Neuronal stem cell (in vitro differentiated cells): Measurements from ENCODE around the gene FAF2.
A peak's percentile ranks its signal among the peaks of the same experiment; 100 is the strongest.

Experiments used
- DNase-seq: peaks from one replicate; pipeline ENCODE4 v3.0.0-alpha.2; 2013; ENCODE audit warnings: low spot score
- H2AFZ ChIP-seq: one replicate; pipeline ENCODE4 v1.6.1; 2013; ENCODE audit warnings: mild to moderate bottlenecking, low read length, inconsistent platforms
- H2AK5ac ChIP-seq: 2 replicates; pipeline ENCODE4 v1.6.1; 2013; ENCODE audit warnings: low read depth, mild to moderate bottlenecking, inconsistent platforms, low read length, moderate library complexity, mixed read lengths
- H2BK120ac ChIP-seq: 2 replicates; pipeline ENCODE4 v1.6.1; 2013; ENCODE audit warnings: low read depth, mild to moderate bottlenecking, inconsistent platforms, low read length, moderate library complexity, mixed read lengths
- H2BK12ac ChIP-seq: one replicate; pipeline ENCODE4 v1.6.1; 2013; ENCODE audit warnings: low read length, inconsistent platforms
- H2BK15ac ChIP-seq: 2 replicates; pipeline ENCODE4 v1.6.1; 2013; ENCODE audit warnings: mild to moderate bottlenecking, low read length, inconsistent platforms, mixed read lengths
- H2BK5ac ChIP-seq: one replicate; pipeline ENCODE4 v1.6.1; 2013; ENCODE audit warnings: inconsistent platforms, mild to moderate bottlenecking, low read length, moderate library complexity
- H3K14ac ChIP-seq: one replicate; pipeline ENCODE4 v1.6.1; 2013; ENCODE audit warnings: low read length, inconsistent platforms
- H3K18ac ChIP-seq: 2 replicates; pipeline ENCODE4 v1.6.1; 2013; ENCODE audit warnings: low read length, inconsistent platforms
- H3K23ac ChIP-seq: 2 replicates; pipeline ENCODE4 v1.6.1; 2013; ENCODE audit warnings: low read depth, mild to moderate bottlenecking, mixed read lengths, low read length, inconsistent platforms; ENCODE audit not compliant: poor library complexity
- H3K27ac ChIP-seq: replicated peaks from 3 replicates; pipeline ENCODE4 v1.5.1; 2013; ENCODE audit warnings: low read length, inconsistent platforms
- H3K27me3 ChIP-seq, 3 experiments: 2 replicates each; pipeline ENCODE4 v1.6.1; 2013; ENCODE audit warnings: low read length in 3 of 3, mild to moderate bottlenecking in 2 of 3, inconsistent platforms in 1 of 3, low read depth in 1 of 3, mixed read lengths in 1 of 3, moderate library complexity in 1 of 3; ENCODE audit not compliant: control insufficient read depth in 3 of 3, insufficient read depth in 3 of 3
- H3K36me3 ChIP-seq, 2 donors: replicated peaks in 1 of 2; 2 replicates each; pipeline ENCODE4 v1.6.1; 2013; ENCODE audit warnings: low read length in 2 of 2; ENCODE audit not compliant: control insufficient read depth in 2 of 2, insufficient read depth in 2 of 2
- H3K4ac ChIP-seq: 2 replicates; pipeline ENCODE4 v1.6.1; 2013; ENCODE audit warnings: inconsistent platforms, mild to moderate bottlenecking, low read length, moderate library complexity
- H3K4me1 ChIP-seq, 2 donors: 1 replicate in 1 of 2; 2 replicates in 1 of 2; pipeline ENCODE4 v1.6.1; 2013; ENCODE audit warnings: low read length in 2 of 2, low read depth in 1 of 2; ENCODE audit not compliant: control insufficient read depth in 2 of 2, insufficient read depth in 1 of 2
- H3K4me2 ChIP-seq: one replicate; pipeline ENCODE4 v1.6.1; 2013; ENCODE audit warnings: mild to moderate bottlenecking, low read length, inconsistent platforms; ENCODE audit not compliant: insufficient read depth, poor library complexity, severe bottlenecking
- H3K4me3 ChIP-seq, 2 donors: 2 replicates each; pipeline ENCODE4 v1.5.1; 2013; ENCODE audit warnings: low read length in 2 of 2, mild to moderate bottlenecking in 2 of 2, inconsistent platforms in 1 of 2, moderate library complexity in 1 of 2
- H3K79me1 ChIP-seq: one replicate; pipeline ENCODE4 v1.6.1; 2013; ENCODE audit warnings: low read depth, mild to moderate bottlenecking, inconsistent platforms, low read length, moderate library complexity
- H3K9ac ChIP-seq: one replicate; pipeline ENCODE4 v1.6.1; 2013; ENCODE audit warnings: mild to moderate bottlenecking, low read depth, low read length, inconsistent platforms; ENCODE audit not compliant: poor library complexity
- H3K9me3 ChIP-seq, 2 donors: replicated peaks in 1 of 2; 2 replicates each; pipeline versions ENCODE3 to v1.6.1; 2013; ENCODE audit warnings: low read length in 2 of 2, mild to moderate bottlenecking in 2 of 2, inconsistent platforms in 1 of 2, low read depth in 1 of 2, mixed read lengths in 1 of 2, moderate library complexity in 1 of 2; ENCODE audit not compliant: control insufficient read depth in 2 of 2, insufficient read depth in 1 of 2
- H4K8ac ChIP-seq: one replicate; pipeline ENCODE4 v1.6.1; 2013; ENCODE audit warnings: low read depth, mild to moderate bottlenecking, inconsistent platforms, low read length, moderate library complexity
- H4K91ac ChIP-seq: one replicate; pipeline ENCODE4 v1.6.1; 2013; ENCODE audit warnings: low read length, low read depth, mild to moderate bottlenecking, inconsistent platforms; ENCODE audit not compliant: poor library complexity
- WGBS, 2 donors: extraction: QIAGEN DNeasy Blood & Tissue Kit; methylation state at CpG; one replicate each; pipeline ENCODE4 v1.1.7; 2013; ENCODE audit warnings: missing lambda C conversion rate in 2 of 2, mixed read lengths in 1 of 2; ENCODE audit not compliant: insufficient read length in 2 of 2, insufficient replicate concordance in 1 of 2; ENCODE audit errors: extremely low coverage in 2 of 2; 5-methylcytosine and 5-hydroxymethylcytosine counted together

Gene FAF2

DNA sequence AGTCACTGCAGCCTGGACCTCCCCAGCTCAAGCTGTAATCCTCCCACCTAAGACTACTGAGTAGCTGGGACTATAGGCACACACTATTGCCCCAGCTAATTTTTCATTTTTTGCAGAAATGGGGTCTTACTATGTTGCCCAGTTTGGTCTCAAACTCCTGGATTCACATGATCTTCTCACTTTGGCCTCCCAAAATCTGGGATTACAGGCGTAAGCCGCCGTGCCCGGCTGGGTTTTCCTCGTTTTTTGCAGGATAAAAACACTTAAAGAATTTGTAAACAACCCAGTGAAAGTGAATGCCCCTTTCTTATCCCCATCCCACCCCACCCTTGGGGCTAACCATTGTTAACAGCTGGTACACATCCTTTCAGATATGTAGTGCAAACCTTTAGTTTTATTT is 39.6 kb upstream of the FAF2 start:
- no CpG with 5 or more reads among the region's 5 CpGs for WGBS, 2 donors

DNA sequence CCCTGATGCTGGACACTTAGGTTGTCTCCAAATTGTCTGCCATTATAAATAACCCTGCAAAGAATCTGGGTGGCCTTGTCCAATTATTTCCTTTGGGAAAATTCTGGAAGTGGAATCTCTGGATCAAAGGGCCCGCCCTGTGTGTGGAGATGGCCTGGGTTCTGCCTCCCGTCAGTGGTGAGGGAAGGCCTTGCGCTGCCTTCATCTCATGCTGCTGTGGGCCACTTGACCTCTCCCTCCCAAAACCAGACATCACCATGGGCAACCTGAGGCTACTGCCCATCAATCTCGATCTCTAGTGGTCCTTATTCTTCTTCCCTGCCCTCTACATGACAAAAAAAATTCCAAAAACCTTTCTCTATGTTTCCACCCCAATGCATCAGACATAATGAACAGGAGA is 38.4 kb upstream of the FAF2 start:
- peaks cover 1 to 13% of the 10 kb centered on the region in 2 donors for H3K36me3 ChIP-seq
- WGBS, 2 donors: no CpG with 5 or more reads among the region's 4 CpGs

More for the DNA sequence above, 39.6 kb upstream of the FAF2 start:
- no peak overlapping the region for H2BK15ac ChIP-seq
- H3K36me3 ChIP-seq: peaks cover 1 to 13% of the 10 kb centered on the region in 2 donors
- H3K9ac ChIP-seq: no peak overlapping the region
- no peak overlapping the region for H3K27ac ChIP-seq
- H3K4me1 ChIP-seq: peaks cover 0 to 2% of the 10 kb centered on the region in 2 donors
- no peak overlapping the region for H2AFZ ChIP-seq
- H3K18ac ChIP-seq: no peak overlapping the region
- H4K8ac ChIP-seq: no peak overlapping the region
- H2BK12ac ChIP-seq: no peak overlapping the region
- H3K14ac ChIP-seq: no peak overlapping the region
- no peaks in the 10 kb centered on the region for H3K9me3 ChIP-seq
- no peaks in the 10 kb centered on the region for H3K27me3 ChIP-seq
- H3K79me1 ChIP-seq: no peaks in the 10 kb centered on the region
- H2AK5ac ChIP-seq: no peak overlapping the region
- H3K4me3 ChIP-seq: no peak overlapping the region
- H2BK5ac ChIP-seq: no peak overlapping the region
- H3K4ac ChIP-seq: no peak overlapping the region
- no peak overlapping the region for H4K91ac ChIP-seq
- H2BK120ac ChIP-seq: no peak overlapping the region
- no peak for DNase-seq
- no peak overlapping the region for H3K23ac ChIP-seq
- no peak overlapping the region for H3K4me2 ChIP-seq

DNA sequence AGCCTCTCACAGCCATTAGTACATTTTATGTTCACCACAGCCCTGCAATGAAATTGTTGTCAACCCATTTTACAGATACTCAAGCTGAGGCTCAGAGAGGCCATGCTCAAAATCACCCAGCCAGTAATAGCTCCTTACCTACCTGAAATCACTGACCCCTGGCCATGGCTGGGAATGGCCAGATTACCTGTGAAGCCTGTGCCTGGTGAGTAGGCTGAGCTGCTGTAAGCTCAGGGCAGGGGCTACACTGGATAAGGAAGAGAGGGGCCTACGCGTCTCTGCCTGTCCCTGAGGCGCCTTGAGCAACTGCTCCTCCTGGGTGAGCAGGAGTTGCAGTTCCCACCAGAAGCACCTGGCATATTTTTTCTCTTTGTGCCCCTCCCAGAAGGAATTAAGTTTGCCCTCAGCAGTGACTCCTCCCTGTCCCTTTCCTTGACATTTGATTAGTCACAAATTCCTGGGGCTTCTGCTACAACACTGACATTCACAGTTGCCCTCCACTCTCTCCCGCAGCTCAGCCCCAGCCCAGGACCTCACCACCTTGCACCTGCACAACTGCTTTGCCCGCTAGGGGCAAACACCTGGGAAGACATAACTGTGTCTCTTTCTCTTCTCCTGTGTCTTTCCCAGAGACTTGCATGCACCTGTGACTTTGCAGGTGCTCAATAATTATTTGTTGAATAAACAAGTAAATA is 37.6 kb upstream of the FAF2 start:
- peaks cover 1 to 10% of the 10 kb centered on the region in 2 donors for H3K36me3 ChIP-seq
- no peak for DNase-seq

More for the DNA sequence above, 38.4 kb upstream of the FAF2 start:
- no peak overlapping the region for H2AK5ac ChIP-seq
- no peak overlapping the region for H3K14ac ChIP-seq
- H3K27ac ChIP-seq: no peak overlapping the region
- H3K9ac ChIP-seq: peak overlapping the region; percentile 64
- no peak overlapping the region for H2BK120ac ChIP-seq
- no peak overlapping the region for H2AFZ ChIP-seq
- H3K4me3 ChIP-seq: no peak overlapping the region
- peaks cover 0 to 2% of the 10 kb centered on the region in 2 donors for H3K4me1 ChIP-seq
- H3K27me3 ChIP-seq: no peaks in the 10 kb centered on the region
- no peak overlapping the region for H2BK12ac ChIP-seq
- H3K9me3 ChIP-seq: no peaks in the 10 kb centered on the region
- no peak overlapping the region for H2BK5ac ChIP-seq
- H3K79me1 ChIP-seq: no peaks in the 10 kb centered on the region
- no peak for DNase-seq
- H4K91ac ChIP-seq: no peak overlapping the region
- no peak overlapping the region for H2BK15ac ChIP-seq
- no peak overlapping the region for H3K23ac ChIP-seq
- no peak overlapping the region for H3K4ac ChIP-seq
- H3K18ac ChIP-seq: no peak overlapping the region
- H4K8ac ChIP-seq: no peak overlapping the region
- no peak overlapping the region for H3K4me2 ChIP-seq

DNA sequence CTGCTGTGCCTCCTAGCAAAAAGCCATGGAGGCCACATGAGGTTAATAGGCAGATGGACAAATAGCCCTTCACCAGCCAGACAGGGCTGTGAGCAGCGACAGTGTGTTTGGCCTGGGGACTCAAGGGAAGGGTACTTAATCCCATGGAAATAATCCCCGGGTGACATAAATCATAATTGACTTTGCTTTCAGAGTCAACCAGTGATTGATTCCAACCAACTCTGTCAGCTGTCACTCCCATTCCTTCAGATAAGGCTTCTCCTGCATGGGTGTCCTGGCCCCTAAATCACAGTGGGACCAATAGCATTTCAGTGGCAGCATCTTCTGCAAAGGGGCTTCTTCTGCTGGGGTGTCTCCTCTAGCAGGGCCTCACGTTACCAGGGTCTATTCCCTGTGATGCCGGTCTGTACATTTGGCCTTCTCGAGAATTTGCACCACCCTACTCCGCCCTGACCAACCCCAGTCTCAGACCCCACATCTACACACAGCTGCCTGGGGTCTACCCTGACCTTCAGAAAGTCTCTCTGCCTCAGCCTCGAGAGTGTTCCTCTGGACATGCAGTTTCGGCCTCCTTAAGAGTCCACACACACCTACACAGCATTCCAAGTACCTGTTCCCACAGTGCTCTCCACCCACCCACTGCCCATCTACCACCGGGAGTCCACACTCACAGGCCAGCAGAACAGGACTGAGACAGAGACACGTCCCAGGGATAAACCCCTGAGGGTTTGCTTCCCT is 35.5 kb upstream of the FAF2 start:
- Histone ChIP-seq H3K27me3 (peaks cover 0 to 9% (median 7%) of the 10 kb centered on the region in 3 experiments), H3K23ac (peak overlapping the region; percentile 32), H3K4me2 (no peak overlapping the region), H2AK5ac (no peak overlapping the region), H2BK120ac (no peak overlapping the region), H3K9ac (no peak overlapping the region), H3K27ac (no peak overlapping the region), H2BK12ac (no peak overlapping the region), H4K91ac (no peak overlapping the region), H3K79me1 (peaks cover 2% of the 10 kb centered on the region), H3K14ac (no peak overlapping the region), H2AFZ (no peak overlapping the region), H2BK5ac (no peak overlapping the region), H4K8ac (no peak overlapping the region), H3K36me3 (peaks cover 1 to 6% of the 10 kb centered on the region in 2 donors), H2BK15ac (no peak overlapping the region), H3K18ac (no peak overlapping the region), H3K4me1 (peaks cover 7% of the 10 kb centered on the region in 2 donors), H3K9me3 (peaks cover 0 to 5% of the 10 kb centered on the region in 2 donors), H3K4ac (no peak overlapping the region), H3K4me3 (no peak overlapping the region)
- no CpG with 5 or more reads among the region's 10 CpGs for WGBS, 2 donors
- DNase-seq: no peak

More for the DNA sequence above, 37.6 kb upstream of the FAF2 start:
- Histone ChIP-seq H3K4ac (no peak overlapping the region), H2BK120ac (no peak overlapping the region), H3K27ac (no peak overlapping the region), H3K18ac (no peak overlapping the region), H2BK15ac (no peak overlapping the region), H3K4me2 (no peak overlapping the region), H2AFZ (no peak overlapping the region), H3K79me1 (no peaks in the 10 kb centered on the region), H3K9me3 (no peaks in the 10 kb centered on the region), H3K23ac (no peak overlapping the region), H2BK5ac (peak overlapping the region; percentile 57), H4K91ac (no peak overlapping the region), H3K14ac (no peak overlapping the region), H3K27me3 (no peaks in the 10 kb centered on the region), H2AK5ac (peak overlapping the region; percentile 50), H3K4me1 (peaks cover 0 to 3% of the 10 kb centered on the region in 2 donors), H3K4me3 (no peak overlapping the region), H2BK12ac (no peak overlapping the region), H3K9ac (no peak overlapping the region), H4K8ac (no peak overlapping the region)
- WGBS, 2 donors: no CpG with 5 or more reads among the region's 5 CpGs
